ENCODE results near the gene WDR77. TPM values are rescaled to one million over a fixed set of nuclear protein-coding genes. Genes with fewer than 3 reads are reported as not detected.

Gene WDR77
- total RNA-seq, 1 donor from 2014 or later, result 44.7 TPM

- intact Hi-C loops (cut with micrococcal nuclease), result loop anchor here (10.0 kb wide), 2 partner anchors 246 to 596 kb away; partner anchors contain the start of genes CD53 and CHI3L2
These were observed 22.0 kb upstream of the WDR77 start for GRCh38 chr1:111471012-111471411.

- intact Hi-C loops (cut with micrococcal nuclease), result loop anchor here (10.0 kb wide), 2 partner anchors 246 to 596 kb away; partner anchors contain the start of genes CD53 and CHI3L2
These were observed 21.5 kb upstream of the WDR77 start for GRCh38 chr1:111470596-111470995.

- intact Hi-C loops (cut with micrococcal nuclease), result no loop called here
These were observed 20.5 kb upstream of the WDR77 start for GRCh38 chr1:111469539-111469938.

GRCh38 chr1:111468717-111469100 is 19.7 kb upstream of the WDR77 start:
- intact Hi-C loops (cut with micrococcal nuclease), result no loop called here

GRCh38 chr1:111467865-111468716 is 19.0 kb upstream of the WDR77 start:
- intact Hi-C loops (cut with micrococcal nuclease), result no loop called here

GRCh38 chr1:111466480-111466879 is 17.4 kb upstream of the WDR77 start:
- intact Hi-C loops (cut with micrococcal nuclease), result no loop called here

GRCh38 chr1:111465754-111466153 is 16.7 kb upstream of the WDR77 start:
- intact Hi-C loops (cut with micrococcal nuclease), result no loop called here

GRCh38 chr1:111463029-111463683 is 14.1 kb upstream of the WDR77 start:
- intact Hi-C loops (cut with micrococcal nuclease), result no loop called here

- intact Hi-C loops (cut with micrococcal nuclease), result no loop called here
These were observed 13.4 kb upstream of the WDR77 start for GRCh38 chr1:111462370-111463028.

GRCh38 chr1:111461765-111462164 is 12.7 kb upstream of the WDR77 start:
- intact Hi-C loops (cut with micrococcal nuclease), result no loop called here

GRCh38 chr1:111455642-111456031 is 6.6 kb upstream of the WDR77 start:
- intact Hi-C loops (cut with micrococcal nuclease), result no loop called here

GRCh38 chr1:111454859-111455641 is 6.0 kb upstream of the WDR77 start:
- intact Hi-C loops (cut with micrococcal nuclease), result no loop called here

GRCh38 chr1:111453706-111454105 is 4.7 kb upstream of the WDR77 start:
- intact Hi-C loops (cut with micrococcal nuclease), result no loop called here

GRCh38 chr1:111452581-111452980 is 3.5 kb upstream of the WDR77 start:
- intact Hi-C loops (cut with micrococcal nuclease), result no loop called here

- intact Hi-C loops (cut with micrococcal nuclease), result no loop called here
These were observed 1.1 kb upstream of the WDR77 start for GRCh38 chr1:111450185-111450584.

- intact Hi-C loops (cut with micrococcal nuclease), result loop anchor here (1.0 to 5.0 kb wide), 5 partner anchors 28 to 309 kb away; partner anchors contain the start of genes CEPT1, DDX20 and DRAM2
These were observed 604 bp upstream of the WDR77 start for GRCh38 chr1:111449703-111450017.

- intact Hi-C loops (cut with micrococcal nuclease), result loop anchor here (2.0 to 5.0 kb wide), 2 partner anchors 58 to 101 kb away; no protein-coding TSS in a partner anchor
These were observed 556 bp downstream of the WDR77 start for GRCh38 chr1:111448482-111448917.

GRCh38 chr1:111446967-111447892 is 1.8 kb downstream of the WDR77 start:
- intact Hi-C loops (cut with micrococcal nuclease), result loop anchor here (5.0 kb wide), 1 partner anchor 100 kb away; no protein-coding TSS in a partner anchor

GRCh38 chr1:111446546-111446945 is 2.5 kb downstream of the WDR77 start:
- intact Hi-C loops (cut with micrococcal nuclease), result loop anchor here (5.0 kb wide), 1 partner anchor 99 kb away; no protein-coding TSS in a partner anchor

- intact Hi-C loops (cut with micrococcal nuclease), result no loop called here
These were observed 5.0 kb downstream of the WDR77 start for GRCh38 chr1:111444031-111444430.

All from T-helper 2 cell treated with Interferon-gamma antibody and Interleukin-4, amounts not matched to agents 100 ng/mL and 5 ng/mL, for 36 hours (primary cell).